Activated B cell treated with CpG ODN at 0.5 μM for 24 hours (primary cell): ENCODE results near the gene GNAZ. TPM values are rescaled to one million over a fixed set of nuclear protein-coding genes. Genes with fewer than 3 reads are reported as not detected.

Experiments used
- ATAC-seq: fragments of 200-7000 bp; cut with Tn5 transposase; one replicate; pipeline ENCODE4 v1.10.0; 2021; ENCODE audit warnings: low read depth, mild to moderate bottlenecking, moderate library complexity
- CTCF ChIA-PET: fragments of 350-600 bp; sonication (Branson Sonifier 250); formaldehyde crosslinking; loops from one replicate; lab custom pipeline; 2021; ENCODE audit warnings: antibody characterized with exemption; lab: Charles Lee
- POLR2A ChIA-PET: fragments of 350-600 bp; sonication (Branson Sonifier 250); formaldehyde crosslinking; loops from one replicate; lab custom pipeline; 2021; ENCODE audit warnings: antibody characterized with exemption; lab: Charles Lee
- DNase-seq: peaks from one replicate; pipeline ENCODE4 v3.0.0; 2022
- H3K27ac Mint-ChIP-seq: one replicate; pipeline ENCODE4 v1.8.0; 2020; ENCODE audit warnings: mixed read lengths
- H3K27me3 Mint-ChIP-seq: one replicate; pipeline ENCODE4 v1.8.0; 2021; ENCODE audit warnings: mixed read lengths
- H3K36me3 Mint-ChIP-seq: one replicate; pipeline ENCODE4 v1.8.0; 2021; ENCODE audit warnings: low read depth, mixed read lengths
- H3K4me1 Mint-ChIP-seq: one replicate; pipeline ENCODE4 v1.8.0; 2021; ENCODE audit warnings: mixed read lengths
- H3K4me3 Mint-ChIP-seq: one replicate; pipeline ENCODE4 v1.8.0; 2020; ENCODE audit warnings: mild to moderate bottlenecking, mixed read lengths
- H3K9me3 Mint-ChIP-seq: one replicate; pipeline ENCODE4 v1.8.0; 2020; ENCODE audit warnings: mixed read lengths
- CTCF ChIP-seq: fragments of 200-600 bp; IDR thresholded peaks from one replicate; pipeline ENCODE4 v1.8.0; 2022; ENCODE audit warnings: antibody characterized with exemption, mild to moderate bottlenecking
- intact Hi-C: fragments of 100-400 bp; cut with micrococcal nuclease; formaldehyde crosslinking; loops from one replicate; pipeline ENCODE4 v1.15.1; 2024
- total RNA-seq: library from RNA; stranded (reverse); gene quantifications from 2 replicates; pipeline ENCODE4 v1.2.3, GENCODE V29; 2022

GNAZ gene
- total RNA-seq, 1 donor from 2014 or later: 12.2 TPM

GRCh38 chr22:23083315-23084021 lies 13.1 kb downstream of the GNAZ start:
- ATAC-seq (no peak), DNase-seq (no peak)
- no peaks in the 10 kb centered on the region for H3K9me3 Mint-ChIP-seq
- no peaks in the 10 kb centered on the region for H3K36me3 Mint-ChIP-seq
- H3K27me3 Mint-ChIP-seq: no peaks in the 10 kb centered on the region
- ChIA-PET POLR2A (interaction anchor here (0.8 kb wide), 1 partner anchor 12 kb away, joined by 3 read pairs; no protein-coding TSS in a partner anchor), CTCF (interaction anchor here (1.1 kb wide), 1 partner anchor 123 kb away, joined by 4 read pairs; no protein-coding TSS in a partner anchor)
- no peak for TF ChIP-seq CTCF
- H3K27ac Mint-ChIP-seq: no peak overlapping the region
- no peak overlapping the region for H3K4me3 Mint-ChIP-seq
- peaks cover 30% of the 10 kb centered on the region for H3K4me1 Mint-ChIP-seq
- intact Hi-C loops: no loop called here

DNA sequence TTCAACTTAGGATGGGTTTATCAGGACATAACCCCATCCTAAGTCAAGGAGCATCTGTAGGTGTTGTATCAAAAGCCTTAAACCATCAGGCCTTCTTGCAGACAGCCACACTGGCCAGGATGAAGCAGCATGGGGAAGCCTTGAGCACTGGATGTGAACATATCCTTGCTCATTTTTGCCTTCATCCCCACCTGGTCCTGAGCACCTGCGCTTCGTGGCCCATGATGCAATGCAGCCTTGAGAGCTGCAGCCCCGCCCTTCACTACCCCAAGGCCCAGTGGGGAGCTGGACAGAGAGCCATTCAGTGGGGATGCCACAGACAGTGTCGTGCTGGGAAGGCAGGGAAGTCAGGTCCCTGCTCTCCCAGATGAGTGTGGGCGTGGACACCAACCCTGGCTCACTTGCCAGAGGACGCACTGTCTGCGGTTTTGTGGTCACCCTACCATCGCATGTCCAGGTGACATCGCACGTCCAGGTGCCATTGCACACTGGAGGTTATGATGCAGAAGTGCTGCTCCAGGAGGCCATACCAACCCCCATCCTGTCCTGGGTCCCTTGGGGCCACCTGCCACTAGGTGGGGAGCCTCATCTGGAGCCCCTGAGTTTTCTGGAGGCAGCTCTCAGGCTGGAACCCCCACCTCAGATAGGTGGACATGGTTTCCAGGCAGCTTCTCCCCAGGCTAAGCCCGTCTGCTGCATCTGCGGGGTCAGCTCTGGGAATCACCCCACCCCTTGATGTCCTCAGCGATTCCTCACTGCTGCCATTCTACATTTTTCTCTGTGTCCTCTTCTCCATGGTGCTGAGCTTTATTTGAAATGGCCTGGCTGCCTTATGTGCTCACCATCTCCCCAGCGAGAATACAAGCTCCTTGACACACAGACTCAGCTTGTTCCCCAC lies 14.4 kb downstream of the GNAZ start:
- Mint-ChIP-seq H3K9me3 (no peaks in the 10 kb centered on the region), H3K36me3 (no peaks in the 10 kb centered on the region), H3K27me3 (no peaks in the 10 kb centered on the region), H3K27ac (no peak overlapping the region), H3K4me1 (peaks cover 34% of the 10 kb centered on the region), H3K4me3 (no peak overlapping the region)
- ATAC-seq (no peak), DNase-seq (no peak)
- TF ChIP-seq CTCF: no peak
- intact Hi-C loops: no loop called here
- POLR2A ChIA-PET: interaction anchor here (0.6 kb wide), 1 partner anchor 59 kb away, joined by 5 read pairs; no protein-coding TSS in a partner anchor
- CTCF ChIA-PET: no interaction called here

DNA sequence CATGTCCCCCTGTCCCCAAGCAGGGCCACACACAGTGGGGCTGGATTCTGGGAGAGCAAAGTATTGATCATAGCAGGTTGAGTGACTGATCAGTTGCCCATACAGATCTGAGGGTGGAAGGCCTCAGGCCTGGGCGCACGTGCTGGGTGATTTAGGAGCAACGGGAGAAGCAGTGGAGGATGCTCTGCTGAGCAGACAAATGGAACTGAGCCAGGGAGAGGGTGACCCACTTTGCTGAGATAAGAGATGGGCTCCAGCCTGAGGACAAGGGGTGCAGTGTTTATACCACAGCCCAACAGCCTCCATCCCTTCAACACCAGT lies 15.0 kb downstream of the GNAZ start:
- intact Hi-C loops: no loop called here
- H3K27ac Mint-ChIP-seq: no peak overlapping the region
- TF ChIP-seq CTCF: no peak

GRCh38 chr22:23085785-23086184 lies 15.5 kb downstream of the GNAZ start:
- Mint-ChIP-seq H3K27me3 (no peaks in the 10 kb centered on the region), H3K4me1 (peaks cover 33% of the 10 kb centered on the region), H3K27ac (no peak overlapping the region), H3K4me3 (no peak overlapping the region), H3K36me3 (no peaks in the 10 kb centered on the region), H3K9me3 (no peaks in the 10 kb centered on the region)
- ATAC-seq (no peak), DNase-seq (no peak)
- ChIA-PET CTCF (no interaction called here), POLR2A (interaction anchor here (0.6 kb wide), 1 partner anchor 60 kb away, joined by 5 read pairs; no protein-coding TSS in a partner anchor)
- intact Hi-C loops: no loop called here
- no peak for TF ChIP-seq CTCF

More for the DNA sequence above, 15.0 kb downstream of the GNAZ start:
- Mint-ChIP-seq H3K9me3 (no peaks in the 10 kb centered on the region), H3K4me1 (peaks cover 34% of the 10 kb centered on the region), H3K27me3 (no peaks in the 10 kb centered on the region), H3K4me3 (no peak overlapping the region), H3K36me3 (no peaks in the 10 kb centered on the region)
- DNase-seq: no peak
- CTCF ChIA-PET: no interaction called here
- ATAC-seq: no peak
- POLR2A ChIA-PET: interaction anchor here (0.6 kb wide), 1 partner anchor 60 kb away, joined by 5 read pairs; no protein-coding TSS in a partner anchor

DNA sequence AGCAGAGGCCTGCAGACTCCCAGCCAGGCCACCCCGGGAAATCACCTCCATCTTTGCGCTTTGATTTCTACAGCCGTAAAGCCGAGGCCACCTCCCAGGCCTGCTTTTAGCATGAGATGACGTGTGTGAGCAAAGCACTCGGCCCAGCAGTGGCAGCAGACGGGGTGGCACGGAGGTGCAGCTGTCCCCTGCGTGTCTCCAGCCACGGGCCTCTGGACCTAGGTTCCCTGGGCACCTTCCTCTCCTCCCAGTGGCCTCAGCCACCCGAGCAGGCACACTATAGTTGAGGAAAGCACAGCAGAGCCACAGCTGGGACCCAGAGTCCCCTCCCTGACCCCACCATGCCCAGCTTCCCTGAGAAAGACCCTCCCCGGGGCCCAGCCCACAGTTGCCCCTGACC lies 15.9 kb downstream of the GNAZ start:
- H3K36me3 Mint-ChIP-seq: no peaks in the 10 kb centered on the region
- no peak for ATAC-seq
- intact Hi-C loops: no loop called here
- no peak for TF ChIP-seq CTCF
- H3K4me1 Mint-ChIP-seq: peaks cover 30% of the 10 kb centered on the region
- H3K9me3 Mint-ChIP-seq: no peaks in the 10 kb centered on the region
- no peak for DNase-seq
- H3K4me3 Mint-ChIP-seq: no peak overlapping the region
- H3K27me3 Mint-ChIP-seq: no peaks in the 10 kb centered on the region
- CTCF ChIA-PET: no interaction called here
- POLR2A ChIA-PET: no interaction called here
- H3K27ac Mint-ChIP-seq: no peak overlapping the region
